Glutamatergic neuron (in vitro differentiated cells): ENCODE data around the gene MAB21L2. TPM values are rescaled to one million over a fixed set of nuclear protein-coding genes. Genes with fewer than 3 reads are reported as not detected.
"Not testable (repeated sequence)": the region's sequence is repeated elsewhere in the genome, so short reads cannot be mapped to it uniquely, and the experiment has no call there.

Experiments
- DNase-seq: peaks from one replicate; pipeline ENCODE4 v3.0.0; 2022
- H3K27ac Mint-ChIP-seq: one replicate; pipeline ENCODE4 v1.8.0; 2020; ENCODE audit warnings: mild to moderate bottlenecking, mixed read lengths, inconsistent platforms; ENCODE audit not compliant: unreplicated experiment
- H3K27me3 Mint-ChIP-seq: one replicate; pipeline ENCODE4 v1.8.0; 2020; ENCODE audit warnings: mild to moderate bottlenecking, moderate library complexity, mixed read lengths, inconsistent platforms; ENCODE audit not compliant: unreplicated experiment
- H3K36me3 Mint-ChIP-seq: one replicate; pipeline ENCODE4 v1.8.0; 2020; ENCODE audit warnings: mild to moderate bottlenecking, mixed read lengths, inconsistent platforms; ENCODE audit not compliant: unreplicated experiment
- H3K4me1 Mint-ChIP-seq: one replicate; pipeline ENCODE4 v1.8.0; 2020; ENCODE audit warnings: mild to moderate bottlenecking, low read depth, mixed read lengths, inconsistent platforms; ENCODE audit not compliant: unreplicated experiment
- H3K4me3 Mint-ChIP-seq: one replicate; pipeline ENCODE4 v1.8.0; 2020; ENCODE audit warnings: mild to moderate bottlenecking, mixed read lengths, inconsistent platforms; ENCODE audit not compliant: unreplicated experiment
- H3K9me3 Mint-ChIP-seq: one replicate; pipeline ENCODE4 v1.8.0; 2020; ENCODE audit warnings: mild to moderate bottlenecking, moderate library complexity, mixed read lengths, inconsistent platforms; ENCODE audit not compliant: unreplicated experiment
- total RNA-seq: library from RNA; stranded (reverse); fragmentation: NEBNext Ultra II Directional; extraction: Animal tissue kit (Norgen Biotek cat#: 25700); gene quantifications from one replicate; pipeline ENCODE4 v1.2.1, GENCODE V29; 2021; ENCODE audit not compliant: unreplicated experiment
- TF ChIP-seq, protein P1 (sequence below): fragments of 200-600 bp; sonication (generic); IDR thresholded peaks from one replicate; pipeline ENCODE4 v1.5.0; 2021; ENCODE audit not compliant: partially characterized antibody, unreplicated experiment

Gene MAB21L2
- total RNA-seq, 1 donor from 2014 or later: 3.4 TPM

DNA sequence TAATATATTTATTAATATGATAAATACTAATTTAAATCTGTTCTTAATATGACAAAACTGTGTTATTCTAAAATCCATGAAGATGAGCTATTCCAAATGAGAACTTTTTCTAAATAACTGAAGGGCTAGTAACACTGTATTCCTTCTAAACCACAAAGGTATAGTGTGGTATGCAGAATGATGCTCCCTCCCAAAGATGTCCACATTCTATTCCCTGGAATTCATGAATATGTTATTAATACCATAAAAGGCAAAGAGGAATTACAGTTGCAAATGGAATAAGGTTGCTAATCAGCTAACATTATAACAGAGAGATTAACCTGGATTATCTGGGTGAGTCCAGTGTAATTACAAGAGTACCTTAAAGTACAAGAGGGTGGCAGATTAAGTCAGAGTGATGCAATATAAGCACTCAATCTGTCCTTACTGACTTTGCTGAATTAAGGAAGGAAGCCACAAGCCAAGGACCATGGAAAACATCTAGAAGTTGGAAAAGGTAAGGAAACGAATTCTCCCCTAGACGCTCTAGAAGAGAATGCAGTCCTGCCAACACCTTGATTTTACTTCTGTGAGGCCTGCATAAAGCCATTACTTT is 20.7 kb upstream of the MAB21L2 start:
- Mint-ChIP-seq H3K27ac (no peak overlapping the region), H3K9me3 (no peaks in the 10 kb centered on the region), H3K4me3 (no peak overlapping the region), H3K36me3 (no peaks in the 10 kb centered on the region), H3K4me1 (no peaks in the 10 kb centered on the region), H3K27me3 (peaks cover 2% of the 10 kb centered on the region)
- DNase-seq: no peak
- TF ChIP-seq, protein P1, sequence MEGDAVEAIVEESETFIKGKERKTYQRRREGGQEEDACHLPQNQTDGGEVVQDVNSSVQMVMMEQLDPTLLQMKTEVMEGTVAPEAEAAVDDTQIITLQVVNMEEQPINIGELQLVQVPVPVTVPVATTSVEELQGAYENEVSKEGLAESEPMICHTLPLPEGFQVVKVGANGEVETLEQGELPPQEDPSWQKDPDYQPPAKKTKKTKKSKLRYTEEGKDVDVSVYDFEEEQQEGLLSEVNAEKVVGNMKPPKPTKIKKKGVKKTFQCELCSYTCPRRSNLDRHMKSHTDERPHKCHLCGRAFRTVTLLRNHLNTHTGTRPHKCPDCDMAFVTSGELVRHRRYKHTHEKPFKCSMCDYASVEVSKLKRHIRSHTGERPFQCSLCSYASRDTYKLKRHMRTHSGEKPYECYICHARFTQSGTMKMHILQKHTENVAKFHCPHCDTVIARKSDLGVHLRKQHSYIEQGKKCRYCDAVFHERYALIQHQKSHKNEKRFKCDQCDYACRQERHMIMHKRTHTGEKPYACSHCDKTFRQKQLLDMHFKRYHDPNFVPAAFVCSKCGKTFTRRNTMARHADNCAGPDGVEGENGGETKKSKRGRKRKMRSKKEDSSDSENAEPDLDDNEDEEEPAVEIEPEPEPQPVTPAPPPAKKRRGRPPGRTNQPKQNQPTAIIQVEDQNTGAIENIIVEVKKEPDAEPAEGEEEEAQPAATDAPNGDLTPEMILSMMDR: no peak

DNA sequence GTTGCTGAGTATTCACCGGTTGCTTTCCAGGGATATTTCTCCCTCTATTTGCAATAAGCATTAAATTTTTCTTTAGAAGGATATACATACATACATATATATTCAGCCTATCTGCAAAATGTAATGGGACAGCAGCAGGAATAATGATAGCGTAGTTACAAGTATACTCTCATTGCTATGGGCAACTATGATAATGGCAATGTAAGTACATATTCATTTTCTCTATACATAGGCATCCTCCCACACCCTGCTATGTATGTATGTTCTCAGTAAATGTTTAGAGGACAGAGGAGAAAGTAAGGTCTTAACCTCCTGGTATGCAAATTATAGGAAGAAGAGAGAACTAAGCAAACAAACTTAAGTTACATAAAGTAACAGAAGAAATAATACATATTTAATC is 19.7 kb upstream of the MAB21L2 start:
- TF ChIP-seq, protein P1: no peak
- H3K36me3 Mint-ChIP-seq: no peaks in the 10 kb centered on the region

DNA sequence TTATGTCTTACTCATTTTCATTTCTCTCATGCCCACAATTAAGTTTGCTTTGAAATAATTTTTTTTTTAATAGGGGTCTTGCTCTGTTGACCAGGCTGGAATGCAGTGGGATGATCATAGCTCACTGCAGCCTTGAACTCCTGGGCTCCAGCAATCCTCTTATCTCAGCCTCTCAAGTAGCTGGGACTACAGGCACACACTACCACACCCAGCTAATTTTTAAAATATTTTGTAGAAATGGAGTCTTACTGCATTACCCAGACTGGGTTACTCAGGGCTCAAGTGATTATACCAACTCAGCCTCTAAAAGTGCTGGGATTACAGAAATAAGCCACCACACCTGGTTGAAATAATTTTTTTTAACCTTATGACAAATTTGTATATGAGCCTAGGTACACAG is 19.2 kb upstream of the MAB21L2 start:
- no peaks in the 10 kb centered on the region for H3K4me1 Mint-ChIP-seq

More for the DNA sequence above, 19.7 kb upstream of the MAB21L2 start:
- H3K9me3 Mint-ChIP-seq: no peaks in the 10 kb centered on the region
- H3K27ac Mint-ChIP-seq: no peak overlapping the region
- DNase-seq: no peak
- peaks cover 2% of the 10 kb centered on the region for H3K27me3 Mint-ChIP-seq
- no peaks in the 10 kb centered on the region for H3K4me1 Mint-ChIP-seq
- H3K4me3 Mint-ChIP-seq: no peak overlapping the region

DNA sequence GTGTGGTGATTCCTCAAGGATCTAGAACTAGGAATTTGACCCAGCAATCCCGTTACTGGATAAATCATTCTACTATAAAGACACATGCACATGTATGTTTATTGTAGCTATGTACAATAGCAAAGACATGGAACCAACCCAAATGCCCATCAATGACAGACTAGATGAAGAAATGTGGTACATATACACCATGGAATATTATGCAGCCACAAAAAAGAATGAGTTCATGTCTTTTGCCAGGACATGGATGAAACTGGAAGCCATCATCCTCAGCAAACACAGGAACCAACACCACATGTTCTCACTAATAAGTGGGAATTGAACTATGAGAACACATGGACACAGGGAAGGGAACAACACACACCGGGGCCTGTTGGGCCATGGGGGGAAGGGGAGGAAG is 17.0 kb upstream of the MAB21L2 start:
- not testable (repeated sequence) for H3K36me3 Mint-ChIP-seq, H3K9me3 Mint-ChIP-seq, H3K27ac Mint-ChIP-seq, H3K4me1 Mint-ChIP-seq, H3K27me3 Mint-ChIP-seq, H3K4me3 Mint-ChIP-seq, DNase-seq

More for the DNA sequence above, 19.2 kb upstream of the MAB21L2 start:
- no peak overlapping the region for H3K4me3 Mint-ChIP-seq
- no peak for DNase-seq
- H3K27ac Mint-ChIP-seq: no peak overlapping the region
- peaks cover 2% of the 10 kb centered on the region for H3K27me3 Mint-ChIP-seq
- H3K36me3 Mint-ChIP-seq: no peaks in the 10 kb centered on the region
- H3K9me3 Mint-ChIP-seq: no peaks in the 10 kb centered on the region
- TF ChIP-seq, protein P1: no peak

DNA sequence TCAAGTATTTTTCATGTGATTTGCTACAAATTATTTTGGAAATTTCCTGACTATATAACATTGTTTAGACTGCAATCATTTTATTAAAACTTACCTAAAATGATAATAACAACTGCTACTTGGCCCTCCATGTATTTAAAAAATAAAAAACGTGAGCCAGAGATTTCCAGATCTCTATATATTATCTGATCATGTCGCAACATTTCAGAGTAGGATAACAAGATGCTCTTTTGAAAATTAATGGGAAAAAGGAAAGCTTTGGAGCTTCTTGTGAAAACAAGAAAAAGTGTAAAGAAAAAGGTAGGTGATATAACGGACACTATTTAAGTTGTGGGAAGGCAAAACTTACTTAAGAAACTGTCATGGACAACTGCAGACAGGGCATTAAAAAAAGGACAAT is 14.9 kb upstream of the MAB21L2 start:
- DNase-seq: no peak
- H3K27me3 Mint-ChIP-seq: peaks cover 2% of the 10 kb centered on the region
- H3K27ac Mint-ChIP-seq: no peak overlapping the region
- H3K9me3 Mint-ChIP-seq: no peaks in the 10 kb centered on the region
- peaks cover 9% of the 10 kb centered on the region for H3K4me1 Mint-ChIP-seq
- no peak overlapping the region for H3K4me3 Mint-ChIP-seq
- TF ChIP-seq, protein P1: no peak
- H3K36me3 Mint-ChIP-seq: no peaks in the 10 kb centered on the region
